Panc1 (cell line): ENCODE results near the gene HIF1A. TPM values are rescaled to one million over a fixed set of nuclear protein-coding genes. Genes with fewer than 3 reads are reported as not detected.

Source experiments
- ATAC-seq: fragments of 200-7000 bp; cut with Tn5 transposase; 2 replicates; pipeline ENCODE4 v1.9.1; 2020; ENCODE audit warnings: mild to moderate bottlenecking, moderate library complexity
- BruUV-seq: library from RNA; stranded (reverse); fragments of 400-500 nt; replicated peaks from 2 replicates; lab custom pipeline; 2021; lab: Mats Ljungman, UMichigan
- CTCF ChIA-PET: fragments of 300-600 bp; sonication (Branson Sonifier 250); formaldehyde crosslinking; loops from one replicate; lab custom pipeline; 2022; ENCODE audit warnings: antibody characterized with exemption; lab: Charles Lee
- POLR2A ChIA-PET: fragments of 300-600 bp; sonication (Branson Sonifier 250); formaldehyde crosslinking; loops from one replicate; lab custom pipeline; 2022; ENCODE audit warnings: antibody characterized with exemption; lab: Charles Lee
- DNase-seq: peaks from one replicate; pipeline ENCODE4 v3.0.0-alpha.2; 2010; ENCODE audit warnings: low read depth, low spot score
- H3K27ac ChIP-seq: 2 replicates; pipeline ENCODE4 v1.5.1; 2011; ENCODE audit warnings: mild to moderate bottlenecking, low read length, inconsistent platforms
- H3K27me3 ChIP-seq: fragments of 200-500 bp; sonication (Bioruptor generic); 2 replicates; pipeline ENCODE4 v1.6.0; 2014; ENCODE audit warnings: low read length, inconsistent platforms; ENCODE audit not compliant: control insufficient read depth, insufficient read depth
- H3K36me3 ChIP-seq: fragments of 200-500 bp; sonication (Bioruptor generic); 2 replicates; pipeline ENCODE4 v1.5.1; 2014; ENCODE audit warnings: inconsistent platforms, mild to moderate bottlenecking, low read length, moderate library complexity; ENCODE audit not compliant: control insufficient read depth, insufficient read depth
- H3K4me1 ChIP-seq: 2 replicates; pipeline ENCODE4 v1.5.1; 2011; ENCODE audit warnings: inconsistent platforms, mild to moderate bottlenecking, low read length, moderate library complexity; ENCODE audit not compliant: control insufficient read depth, insufficient read depth
- H3K4me3 ChIP-seq, 2 experiments: 2 replicates each; pipeline ENCODE4 v1.5.1; 2011 to 2012; ENCODE audit warnings: low read depth in 2 of 2, low read length in 2 of 2, mild to moderate bottlenecking in 2 of 2, inconsistent platforms in 1 of 2, moderate library complexity in 1 of 2
- H3K9me3 ChIP-seq: fragments of 200-500 bp; sonication (Bioruptor generic); 2 replicates; pipeline ENCODE4 v1.5.1; 2014; ENCODE audit warnings: low read depth, mild to moderate bottlenecking, inconsistent platforms, low read length, moderate library complexity; ENCODE audit not compliant: control insufficient read depth, insufficient read depth
- POLR2AphosphoS5 ChIP-seq: IDR thresholded peaks from 2 replicates; pipeline ENCODE4 v1.6.1; 2012; ENCODE audit warnings: mild to moderate bottlenecking, low read depth, low read length, moderate library complexity
- SIN3A ChIP-seq: IDR thresholded peaks from 2 replicates; pipeline ENCODE4 v1.6.1; 2012; ENCODE audit warnings: low read depth, mild to moderate bottlenecking, low read length, moderate library complexity, borderline replicate concordance; ENCODE audit not compliant: insufficient read depth
- TCF7L2 ChIP-seq: IDR thresholded peaks from 2 replicates; pipeline ENCODE4 v1.6.1; 2011; ENCODE audit warnings: mild to moderate bottlenecking, low read depth, low read length, inconsistent platforms
- in situ Hi-C: cut with HindIII; loops from 2 replicates; pipeline ENCODE4 v1.10.0; 2016; ENCODE audit warnings: low sequenced_read_pairs, low pct_unique_long_range_greater_than_20kb
- intact Hi-C: fragments of 100-400 bp; cut with micrococcal nuclease; formaldehyde crosslinking; loops from one replicate; pipeline ENCODE4 v1.10.0; 2022; ENCODE audit not compliant: unreplicated experiment
- total RNA-seq: library from RNA; stranded (reverse); gene quantifications from one replicate; pipeline ENCODE4 v1.2.1, GENCODE V29; 2021; ENCODE audit not compliant: unreplicated experiment
- TF ChIP-seq, protein P1 (sequence below), 2 experiments: IDR thresholded peaks; 2 replicates each; pipeline ENCODE4 v1.6.1; 2011 to 2012; ENCODE audit warnings: low read depth in 2 of 2, control low read depth in 1 of 2, low read length in 1 of 2, mild to moderate bottlenecking in 1 of 2, moderate library complexity in 1 of 2; ENCODE audit not compliant: insufficient read depth in 1 of 2
- TF ChIP-seq, protein P2 (sequence below): fragments of 450-650 bp; IDR thresholded peaks from 2 replicates; pipeline ENCODE4 v1.5.1; 2017; ENCODE audit warnings: mild to moderate bottlenecking

Gene HIF1A
- total RNA-seq, 1 experiment from 2014 or later = 83.4 TPM

DNA sequence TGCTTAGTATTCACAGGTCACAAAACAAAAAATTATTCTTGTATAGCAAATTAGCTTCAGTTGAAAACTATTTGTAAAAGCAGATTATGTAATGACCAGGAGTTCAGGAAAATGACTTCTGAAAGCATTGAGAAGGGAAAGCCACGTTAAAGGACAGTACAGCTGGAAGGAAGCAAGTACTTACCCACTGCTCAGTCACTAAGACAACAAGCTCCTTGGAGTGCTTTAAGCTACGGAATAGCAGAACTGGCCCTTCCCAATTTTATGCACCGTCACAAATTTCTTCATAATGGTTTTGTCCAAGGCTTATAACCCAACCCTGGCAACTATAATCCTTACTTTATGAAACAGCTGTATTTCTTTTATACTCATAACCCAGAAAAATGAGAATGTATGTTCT, 54.0 kb downstream of the HIF1A start:
- CTCF ChIA-PET = no interaction called here
- Histone ChIP-seq H3K27ac (no peak overlapping the region), H3K4me1 (peaks cover 5% of the 10 kb centered on the region), H3K36me3 (peaks cover 14% of the 10 kb centered on the region; the same call in 1 of the 2 replicates), H3K9me3 (no peaks in the 10 kb centered on the region), H3K4me3 (peak overlapping the region in 1 of 2 experiments; percentile 69; a peak in 2 of 4 replicates), H3K27me3 (no peaks in the 10 kb centered on the region)
- TF ChIP-seq, protein P1, sequence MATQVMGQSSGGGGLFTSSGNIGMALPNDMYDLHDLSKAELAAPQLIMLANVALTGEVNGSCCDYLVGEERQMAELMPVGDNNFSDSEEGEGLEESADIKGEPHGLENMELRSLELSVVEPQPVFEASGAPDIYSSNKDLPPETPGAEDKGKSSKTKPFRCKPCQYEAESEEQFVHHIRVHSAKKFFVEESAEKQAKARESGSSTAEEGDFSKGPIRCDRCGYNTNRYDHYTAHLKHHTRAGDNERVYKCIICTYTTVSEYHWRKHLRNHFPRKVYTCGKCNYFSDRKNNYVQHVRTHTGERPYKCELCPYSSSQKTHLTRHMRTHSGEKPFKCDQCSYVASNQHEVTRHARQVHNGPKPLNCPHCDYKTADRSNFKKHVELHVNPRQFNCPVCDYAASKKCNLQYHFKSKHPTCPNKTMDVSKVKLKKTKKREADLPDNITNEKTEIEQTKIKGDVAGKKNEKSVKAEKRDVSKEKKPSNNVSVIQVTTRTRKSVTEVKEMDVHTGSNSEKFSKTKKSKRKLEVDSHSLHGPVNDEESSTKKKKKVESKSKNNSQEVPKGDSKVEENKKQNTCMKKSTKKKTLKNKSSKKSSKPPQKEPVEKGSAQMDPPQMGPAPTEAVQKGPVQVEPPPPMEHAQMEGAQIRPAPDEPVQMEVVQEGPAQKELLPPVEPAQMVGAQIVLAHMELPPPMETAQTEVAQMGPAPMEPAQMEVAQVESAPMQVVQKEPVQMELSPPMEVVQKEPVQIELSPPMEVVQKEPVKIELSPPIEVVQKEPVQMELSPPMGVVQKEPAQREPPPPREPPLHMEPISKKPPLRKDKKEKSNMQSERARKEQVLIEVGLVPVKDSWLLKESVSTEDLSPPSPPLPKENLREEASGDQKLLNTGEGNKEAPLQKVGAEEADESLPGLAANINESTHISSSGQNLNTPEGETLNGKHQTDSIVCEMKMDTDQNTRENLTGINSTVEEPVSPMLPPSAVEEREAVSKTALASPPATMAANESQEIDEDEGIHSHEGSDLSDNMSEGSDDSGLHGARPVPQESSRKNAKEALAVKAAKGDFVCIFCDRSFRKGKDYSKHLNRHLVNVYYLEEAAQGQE (IDR thresholded peaks at IDR 0.05; ENCODE audit: insufficient read depth in 1 of 2, low read depth in 2 of 2, low read length in 1 of 2) = no peak
- TF ChIP-seq, protein P2, sequence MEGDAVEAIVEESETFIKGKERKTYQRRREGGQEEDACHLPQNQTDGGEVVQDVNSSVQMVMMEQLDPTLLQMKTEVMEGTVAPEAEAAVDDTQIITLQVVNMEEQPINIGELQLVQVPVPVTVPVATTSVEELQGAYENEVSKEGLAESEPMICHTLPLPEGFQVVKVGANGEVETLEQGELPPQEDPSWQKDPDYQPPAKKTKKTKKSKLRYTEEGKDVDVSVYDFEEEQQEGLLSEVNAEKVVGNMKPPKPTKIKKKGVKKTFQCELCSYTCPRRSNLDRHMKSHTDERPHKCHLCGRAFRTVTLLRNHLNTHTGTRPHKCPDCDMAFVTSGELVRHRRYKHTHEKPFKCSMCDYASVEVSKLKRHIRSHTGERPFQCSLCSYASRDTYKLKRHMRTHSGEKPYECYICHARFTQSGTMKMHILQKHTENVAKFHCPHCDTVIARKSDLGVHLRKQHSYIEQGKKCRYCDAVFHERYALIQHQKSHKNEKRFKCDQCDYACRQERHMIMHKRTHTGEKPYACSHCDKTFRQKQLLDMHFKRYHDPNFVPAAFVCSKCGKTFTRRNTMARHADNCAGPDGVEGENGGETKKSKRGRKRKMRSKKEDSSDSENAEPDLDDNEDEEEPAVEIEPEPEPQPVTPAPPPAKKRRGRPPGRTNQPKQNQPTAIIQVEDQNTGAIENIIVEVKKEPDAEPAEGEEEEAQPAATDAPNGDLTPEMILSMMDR = no peak
- TF ChIP-seq SIN3A = no peak
- TF ChIP-seq TCF7L2 = no peak
- no peak for TF ChIP-seq POLR2AphosphoS5
- intact Hi-C loops = no loop called here
- POLR2A ChIA-PET = interaction anchor here (1.1 kb wide), 1 partner anchor 51 kb away, joined by 4 read pairs; no protein-coding TSS in a partner anchor
- in situ Hi-C loops = no loop called here
- ATAC-seq (no peak), DNase-seq (no peak)
- BruUV-seq = no TSS peak

DNA sequence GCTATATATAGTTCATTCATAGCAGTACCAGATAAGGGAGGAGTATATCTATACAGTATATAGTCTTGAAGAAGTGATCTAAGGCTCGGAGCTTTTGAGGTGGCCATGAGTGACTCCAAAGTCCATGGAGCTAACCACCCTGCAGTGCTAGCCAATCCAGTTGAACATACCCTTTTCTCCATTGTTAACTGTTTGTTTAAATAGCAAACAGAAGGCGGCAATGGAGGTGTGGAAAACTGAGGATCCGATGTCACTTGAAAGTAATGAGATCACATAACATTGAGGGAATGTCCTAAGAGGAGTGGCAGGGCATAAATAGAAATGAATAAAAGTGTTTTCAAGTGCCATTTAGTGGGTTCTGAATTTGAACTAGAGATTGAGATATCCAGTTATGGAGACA, 54.6 kb downstream of the HIF1A start:
- H3K27me3 ChIP-seq = no peaks in the 10 kb centered on the region
- H3K36me3 ChIP-seq = peaks cover 10% of the 10 kb centered on the region; the same call in 1 of the 2 replicates
- intact Hi-C loops (no loop called here), in situ Hi-C loops (no loop called here)
- TF ChIP-seq TCF7L2 (no peak), SIN3A (no peak), POLR2AphosphoS5 (no peak)
- TF ChIP-seq, protein P2 = no peak
- TF ChIP-seq, protein P1 (IDR thresholded peaks at IDR 0.05; ENCODE audit: insufficient read depth in 1 of 2, low read depth in 2 of 2, low read length in 1 of 2) = no peak
- CTCF ChIA-PET = no interaction called here
- no peak overlapping the region for H3K27ac ChIP-seq
- POLR2A ChIA-PET = interaction anchor here (1.1 kb wide), 1 partner anchor 52 kb away, joined by 4 read pairs; no protein-coding TSS in a partner anchor
- TSS peak; percentile 87 for BruUV-seq
- H3K9me3 ChIP-seq = no peaks in the 10 kb centered on the region
- DNase-seq (no peak), ATAC-seq (no peak; the same call in 1 of the 2 replicates)
- peaks cover 5% of the 10 kb centered on the region for H3K4me1 ChIP-seq
- H3K4me3 ChIP-seq = peak overlapping the region; percentile 52 to 69
